Right lobe of liver (tissue), 6 donors: ENCODE results near the gene SOCS7. TPM values are rescaled to one million over a fixed set of nuclear protein-coding genes. Genes with fewer than 3 reads are reported as not detected.

ENCODE experiments used
- ATAC-seq, 4 donors: fragments of 200-7000 bp; cut with Tn5 transposase; one replicate each; pipeline ENCODE4 v1.9.1; 2020; ENCODE audit warnings: mild to moderate bottlenecking in 4 of 4, moderate library complexity in 4 of 4
- DNase-seq, 3 donors: peaks; one replicate each; pipeline ENCODE4 v3.0.0-alpha.2; 2020
- H3K27ac ChIP-seq, 3 donors: fragments of 200-600 bp; one replicate each; pipeline ENCODE4 v1.8.0; 2022
- H3K27me3 ChIP-seq, 2 donors: fragments of 200-600 bp; one replicate each; pipeline ENCODE4 v1.8.0; 2022
- H3K36me3 ChIP-seq, 4 donors: fragments of 200-600 bp; sonication (generic) in 1 of 4; one replicate each; pipeline versions ENCODE4 v1.5.1 to v1.8.0; 2017 to 2022; ENCODE audit warnings: control low read depth in 1 of 4
- H3K4me1 ChIP-seq, 4 donors: fragments of 200-600 bp; sonication (generic) in 1 of 4; one replicate each; pipeline versions ENCODE4 v1.5.1 to v1.8.0; 2017 to 2022; ENCODE audit warnings: control low read depth in 1 of 4
- H3K4me3 ChIP-seq, 3 donors: fragments of 200-600 bp; one replicate each; pipeline ENCODE4 v1.8.0; 2022
- H3K9me3 ChIP-seq, 4 donors: fragments of 200-600 bp; sonication (generic) in 1 of 4; one replicate each; pipeline versions ENCODE4 v1.5.1 to v1.8.0; 2017 to 2022; ENCODE audit warnings: control low read depth in 1 of 4
- POLR2A ChIP-seq: fragments of 450-650 bp; IDR thresholded peaks from one replicate; pipeline ENCODE4 v1.6.1; 2017; ENCODE audit warnings: antibody characterized with exemption, mild to moderate bottlenecking
- WGBS: methylation state at CpG from one replicate; pipeline ENCODE4 v1.1.6; 2018; ENCODE audit warnings: low coverage, low lambda C conversion rate; ENCODE audit not compliant: insufficient coverage; ENCODE audit errors: missing lambda C conversion rate; 5-methylcytosine and 5-hydroxymethylcytosine counted together
- intact Hi-C, 2 donors: fragments of 100-400 bp; cut with DNase I; formaldehyde crosslinking; loops; one replicate each; pipeline versions ENCODE4 v1.11.2 to v1.14.1; 2022
- total RNA-seq, 6 experiments: library from RNA; depleted of rRNA in 2 of 6; stranded (reverse); fragments of >200 nt in 2 of 6; fragmentation: NEBNext Ultra II Directional in 3 of 6; extraction: Animal tissue kit (Norgen Biotek cat#: 25700) in 3 of 6; gene quantifications; one replicate each; pipeline versions ENCODE4 v1.1.0 to v1.2.4, GENCODE V29; 2016 to 2023
- TF ChIP-seq, protein P1 (sequence below), 4 donors: fragments of 200-600 bp in 3 of 4; fragments of 450-650 bp in 1 of 4; IDR thresholded peaks; one replicate each; pipeline versions ENCODE4 v1.5.1 to v1.8.0; 2016 to 2022; ENCODE audit warnings: antibody characterized with exemption in 4 of 4, mild to moderate bottlenecking in 2 of 4
- donor health status: DM: no; HTN: yes; CAD: no.
- donor health status: DM: no; HTN: no; CAD: no.
- donor health status: DM: no; HTN: no; CAD: no.
- donor health status: DM: no; HTN: yes; CAD: no.
- donor health status: DM: no; HTN: yes; CAD: no.

SOCS7 gene
- total RNA-seq, 6 experiments from 2014 or later, result 2.2 to 6.0 (median 4.3) TPM

DNA sequence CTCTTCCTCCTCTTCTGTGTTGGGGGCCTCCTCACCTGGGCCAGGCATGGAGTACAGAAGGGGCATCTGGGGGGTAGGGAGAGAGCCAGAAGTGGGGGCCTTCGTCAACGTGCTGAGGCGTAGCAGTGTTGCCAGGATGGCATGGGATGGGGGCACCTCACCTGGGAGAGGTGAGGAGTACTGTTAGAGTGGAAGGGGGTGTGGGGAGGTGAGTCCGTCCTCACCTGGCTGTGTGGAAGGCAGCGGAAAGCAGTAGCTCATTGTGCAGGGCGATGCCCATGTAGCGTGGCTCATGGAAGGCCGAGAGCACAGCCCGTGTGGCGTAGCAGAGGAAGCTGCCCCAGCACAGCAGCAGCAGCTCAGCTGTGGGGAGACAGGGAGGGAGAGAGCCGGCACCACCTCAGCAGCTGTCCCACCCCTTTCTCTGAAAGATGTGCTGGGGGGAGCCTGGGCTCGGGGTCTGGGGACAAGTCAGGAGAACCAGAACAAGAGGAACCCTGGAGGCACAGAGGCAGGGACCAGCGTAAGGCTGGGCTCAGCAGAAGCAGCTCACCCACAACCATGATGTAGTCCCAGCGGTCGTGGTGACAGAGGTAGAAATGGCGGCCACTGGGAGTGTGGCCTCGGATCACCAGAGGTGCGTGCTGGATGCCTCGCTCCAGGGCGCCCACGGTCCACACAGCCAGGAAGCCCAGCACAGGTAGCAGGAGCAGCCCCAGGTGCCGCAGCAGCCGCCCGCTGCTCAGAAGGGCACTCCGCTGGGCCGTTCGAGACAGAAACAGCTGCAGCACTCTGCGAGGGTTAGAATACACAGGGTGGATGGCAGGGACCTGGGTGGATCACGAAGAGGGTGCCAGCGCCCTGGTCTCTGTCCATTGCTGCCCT, 16.9 kb upstream of the SOCS7 start:
- ATAC-seq, result no peak
- 82% methylated on average over 6 of the region's 30 CpGs for WGBS
- DNase-seq, result no peak
- no peak overlapping the region for H3K27ac ChIP-seq
- no peaks in the 10 kb centered on the region for H3K4me1 ChIP-seq
- H3K9me3 ChIP-seq, result no peaks in the 10 kb centered on the region
- no peaks in the 10 kb centered on the region for H3K27me3 ChIP-seq
- TF ChIP-seq POLR2A, result no peak
- TF ChIP-seq, protein P1, sequence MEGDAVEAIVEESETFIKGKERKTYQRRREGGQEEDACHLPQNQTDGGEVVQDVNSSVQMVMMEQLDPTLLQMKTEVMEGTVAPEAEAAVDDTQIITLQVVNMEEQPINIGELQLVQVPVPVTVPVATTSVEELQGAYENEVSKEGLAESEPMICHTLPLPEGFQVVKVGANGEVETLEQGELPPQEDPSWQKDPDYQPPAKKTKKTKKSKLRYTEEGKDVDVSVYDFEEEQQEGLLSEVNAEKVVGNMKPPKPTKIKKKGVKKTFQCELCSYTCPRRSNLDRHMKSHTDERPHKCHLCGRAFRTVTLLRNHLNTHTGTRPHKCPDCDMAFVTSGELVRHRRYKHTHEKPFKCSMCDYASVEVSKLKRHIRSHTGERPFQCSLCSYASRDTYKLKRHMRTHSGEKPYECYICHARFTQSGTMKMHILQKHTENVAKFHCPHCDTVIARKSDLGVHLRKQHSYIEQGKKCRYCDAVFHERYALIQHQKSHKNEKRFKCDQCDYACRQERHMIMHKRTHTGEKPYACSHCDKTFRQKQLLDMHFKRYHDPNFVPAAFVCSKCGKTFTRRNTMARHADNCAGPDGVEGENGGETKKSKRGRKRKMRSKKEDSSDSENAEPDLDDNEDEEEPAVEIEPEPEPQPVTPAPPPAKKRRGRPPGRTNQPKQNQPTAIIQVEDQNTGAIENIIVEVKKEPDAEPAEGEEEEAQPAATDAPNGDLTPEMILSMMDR (IDR thresholded peaks at IDR 0.05), result no peak
- H3K4me3 ChIP-seq, result no peak overlapping the region
- H3K36me3 ChIP-seq, result no peaks in the 10 kb centered on the region
- intact Hi-C loops, result no loop called here

DNA sequence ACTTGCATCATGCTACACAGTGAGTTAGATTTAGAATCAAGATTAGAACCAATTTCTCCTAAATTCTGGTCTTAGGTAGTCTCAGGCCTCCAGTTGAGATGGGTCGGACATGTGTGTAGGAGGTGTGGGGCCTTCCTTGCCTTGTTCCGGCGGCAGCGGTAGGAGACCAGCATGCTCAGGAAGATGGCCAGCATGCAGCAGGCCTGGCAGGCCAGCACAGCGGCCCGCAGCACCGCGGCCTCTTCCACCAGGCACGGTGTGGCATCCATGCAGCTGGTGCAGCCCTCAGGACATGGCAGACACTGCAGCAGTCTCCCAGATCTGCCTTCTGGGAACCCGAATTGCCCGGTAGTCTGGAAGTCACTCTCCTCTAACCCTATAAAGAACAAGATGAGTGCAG, 14.8 kb upstream of the SOCS7 start:
- no peaks in the 10 kb centered on the region for H3K9me3 ChIP-seq
- H3K36me3 ChIP-seq, result no peaks in the 10 kb centered on the region
- no peak for TF ChIP-seq POLR2A
- no peaks in the 10 kb centered on the region for H3K27me3 ChIP-seq
- no peaks in the 10 kb centered on the region for H3K4me1 ChIP-seq
- no peak overlapping the region for H3K27ac ChIP-seq
- WGBS, result 97% methylated on average over 6 of the region's 11 CpGs
- DNase-seq (no peak), ATAC-seq (no peak)
- intact Hi-C loops, result no loop called here
- no peak overlapping the region for H3K4me3 ChIP-seq

DNA sequence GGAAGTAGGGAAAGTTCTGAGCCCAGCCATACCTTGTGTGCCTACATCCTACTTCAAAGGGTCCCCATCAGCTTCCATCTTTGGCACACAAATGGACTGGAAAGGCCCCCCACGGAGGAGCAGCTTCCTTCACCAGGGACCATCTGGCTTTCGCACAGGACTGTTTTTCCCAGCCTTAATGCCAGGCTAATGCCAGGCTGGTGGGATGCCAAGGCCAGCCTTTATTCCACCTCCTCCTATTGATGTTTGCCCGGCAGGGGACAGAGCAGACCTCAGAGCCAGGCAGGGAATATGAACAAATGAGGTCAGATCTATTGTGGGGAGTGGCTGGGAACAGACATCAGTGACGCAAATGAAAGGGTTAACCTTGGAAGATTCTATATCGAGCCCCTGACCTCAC, 13.6 kb upstream of the SOCS7 start:
- no peaks in the 10 kb centered on the region for H3K36me3 ChIP-seq
- ATAC-seq (no peak), DNase-seq (no peak)
- H3K4me3 ChIP-seq, result no peak overlapping the region
- TF ChIP-seq POLR2A, result no peak
- TF ChIP-seq, protein P1 (IDR thresholded peaks at IDR 0.05), result no peak
- H3K27me3 ChIP-seq, result no peaks in the 10 kb centered on the region
- H3K27ac ChIP-seq, result no peak overlapping the region
- H3K9me3 ChIP-seq, result no peaks in the 10 kb centered on the region
- intact Hi-C loops, result no loop called here
- WGBS, result 80% methylated on average over 1 of the region's 5 CpGs
- H3K4me1 ChIP-seq, result no peaks in the 10 kb centered on the region

DNA sequence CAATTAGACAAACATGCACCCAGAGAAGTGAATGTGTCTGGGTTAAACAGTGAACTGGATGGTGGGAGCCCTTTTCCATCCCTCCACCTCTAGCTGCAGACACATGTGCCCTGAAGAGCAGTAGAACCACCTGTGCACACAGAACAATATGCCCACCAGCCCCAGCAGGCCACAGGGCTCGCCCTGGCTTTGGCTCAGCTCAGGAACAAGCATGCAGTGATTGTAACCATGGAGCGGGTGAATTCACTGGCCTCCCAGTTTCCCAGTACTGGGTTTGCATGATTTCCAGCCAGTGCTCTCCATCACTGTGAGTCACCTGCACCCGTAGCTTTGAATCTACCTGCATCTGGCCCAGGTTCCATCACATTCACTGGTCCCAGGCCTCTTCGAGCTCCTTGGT, 13.1 kb upstream of the SOCS7 start:
- DNase-seq, result no peak
- no peaks in the 10 kb centered on the region for H3K4me1 ChIP-seq
- H3K4me3 ChIP-seq, result no peak overlapping the region
- H3K36me3 ChIP-seq, result no peaks in the 10 kb centered on the region
- no peak overlapping the region for H3K27ac ChIP-seq
- no peak for ATAC-seq
- intact Hi-C loops, result no loop called here
- H3K27me3 ChIP-seq, result no peaks in the 10 kb centered on the region
- H3K9me3 ChIP-seq, result no peaks in the 10 kb centered on the region
- WGBS, result 100% methylated on average over 2 of the region's 4 CpGs
- TF ChIP-seq POLR2A, result no peak
- TF ChIP-seq, protein P1 (IDR thresholded peaks at IDR 0.05), result no peak

DNA sequence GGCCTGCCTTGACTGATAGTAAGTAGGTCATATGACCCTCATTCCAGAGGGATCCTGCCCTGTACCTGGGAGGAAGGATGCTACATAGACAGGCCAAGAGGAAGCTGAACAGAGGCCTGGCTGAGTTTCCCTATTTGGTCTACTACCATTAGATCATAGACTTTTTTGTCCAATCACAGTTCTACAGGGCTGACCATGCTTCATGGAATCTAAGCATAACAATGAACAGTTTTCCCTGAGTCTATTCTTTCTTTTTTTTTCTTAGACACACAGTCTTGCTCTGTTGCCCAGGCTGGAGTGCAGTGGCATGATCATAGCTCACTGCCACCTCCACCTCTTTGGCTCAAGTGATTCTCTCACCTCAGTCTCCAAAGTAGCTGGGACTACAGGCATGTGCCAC, 11.8 kb upstream of the SOCS7 start:
- no peaks in the 10 kb centered on the region for H3K4me1 ChIP-seq
- H3K4me3 ChIP-seq, result no peak overlapping the region
- H3K27ac ChIP-seq, result no peak overlapping the region
- no peak for ATAC-seq
- no peak for DNase-seq
- TF ChIP-seq, protein P1 (IDR thresholded peaks at IDR 0.05), result no peak
- TF ChIP-seq POLR2A, result no peak
- no peaks in the 10 kb centered on the region for H3K9me3 ChIP-seq
- H3K36me3 ChIP-seq, result no peaks in the 10 kb centered on the region
- intact Hi-C loops, result loop anchor here in 1 of 2 donors (5.0 kb wide), 1 partner anchor 77 kb away; no protein-coding TSS in a partner anchor
- no peaks in the 10 kb centered on the region for H3K27me3 ChIP-seq
